Thyroid gland (tissue), 4 donors: Measurements from ENCODE around the gene MAP7D3. TPM values are rescaled to one million over a fixed set of nuclear protein-coding genes. Genes with fewer than 3 reads are reported as not detected.
"Not testable (repeated sequence)": the region's sequence is repeated elsewhere in the genome, so short reads cannot be mapped to it uniquely, and the experiment has no call there.

Experiments used
- DNase-seq, 2 donors: peaks; one replicate each; pipeline ENCODE4 v3.0.0-alpha.2; 2019
- H3K27ac ChIP-seq, 3 donors: fragments of 200-600 bp; sonication (generic); 1 replicate in 2 of 3; 2 replicates in 1 of 3; pipeline ENCODE4 v1.5.1; 2016 to 2019; ENCODE audit warnings: mild to moderate bottlenecking in 1 of 3, moderate library complexity in 1 of 3
- H3K27me3 ChIP-seq: fragments of 200-600 bp; sonication (generic); one replicate; pipeline ENCODE4 v1.5.1; 2019
- H3K36me3 ChIP-seq, 2 donors: fragments of 200-600 bp; sonication (generic); one replicate each; pipeline ENCODE4 v1.5.1; 2016 to 2019
- H3K4me1 ChIP-seq, 2 donors: fragments of 200-600 bp; sonication (generic); one replicate each; pipeline ENCODE4 v1.5.1; 2017 to 2019
- H3K4me3 ChIP-seq, 3 donors: fragments of 200-600 bp; sonication (generic); replicated peaks in 1 of 3; 1 replicate in 2 of 3; 2 replicates in 1 of 3; pipeline ENCODE4 v1.5.1; 2016; ENCODE audit warnings: mild to moderate bottlenecking in 1 of 3
- H3K9me3 ChIP-seq: fragments of 200-600 bp; sonication (generic); one replicate; pipeline ENCODE4 v1.5.1; 2017
- POLR2A ChIP-seq, 2 donors: fragments of 450-650 bp; IDR thresholded peaks; one replicate each; pipeline ENCODE4 v1.6.1; 2017; ENCODE audit warnings: antibody characterized with exemption in 2 of 2, mild to moderate bottlenecking in 2 of 2, moderate library complexity in 1 of 2
- WGBS, 2 donors: methylation state at CpG; one replicate each; pipeline ENCODE4 v1.1.5; 2017; 5-methylcytosine and 5-hydroxymethylcytosine counted together
- intact Hi-C: fragments of 100-400 bp; cut with DNase I; formaldehyde crosslinking; loops from one replicate; pipeline ENCODE4 v1.15.1; 2023
- total RNA-seq, 4 donors: library from RNA; depleted of rRNA; stranded (reverse); fragments of >200 nt; gene quantifications; one replicate each; pipeline ENCODE4 v1.2.3, GENCODE V29; 2016
- TF ChIP-seq, protein P1 (sequence below), 6 experiments: fragments of 200-600 bp in 3 of 6; fragments of 450-650 bp in 3 of 6; sonication (generic) in 3 of 6; IDR thresholded peaks; one replicate each; pipeline ENCODE4 v1.5.1; 2016 to 2019; ENCODE audit warnings: antibody characterized with exemption in 6 of 6, mild to moderate bottlenecking in 2 of 6, inconsistent platforms in 1 of 6, moderate library complexity in 1 of 6

MAP7D3 gene
- total RNA-seq, 4 donors from 2014 or later = 13.8 to 22.2 (median 14.6) TPM

DNA sequence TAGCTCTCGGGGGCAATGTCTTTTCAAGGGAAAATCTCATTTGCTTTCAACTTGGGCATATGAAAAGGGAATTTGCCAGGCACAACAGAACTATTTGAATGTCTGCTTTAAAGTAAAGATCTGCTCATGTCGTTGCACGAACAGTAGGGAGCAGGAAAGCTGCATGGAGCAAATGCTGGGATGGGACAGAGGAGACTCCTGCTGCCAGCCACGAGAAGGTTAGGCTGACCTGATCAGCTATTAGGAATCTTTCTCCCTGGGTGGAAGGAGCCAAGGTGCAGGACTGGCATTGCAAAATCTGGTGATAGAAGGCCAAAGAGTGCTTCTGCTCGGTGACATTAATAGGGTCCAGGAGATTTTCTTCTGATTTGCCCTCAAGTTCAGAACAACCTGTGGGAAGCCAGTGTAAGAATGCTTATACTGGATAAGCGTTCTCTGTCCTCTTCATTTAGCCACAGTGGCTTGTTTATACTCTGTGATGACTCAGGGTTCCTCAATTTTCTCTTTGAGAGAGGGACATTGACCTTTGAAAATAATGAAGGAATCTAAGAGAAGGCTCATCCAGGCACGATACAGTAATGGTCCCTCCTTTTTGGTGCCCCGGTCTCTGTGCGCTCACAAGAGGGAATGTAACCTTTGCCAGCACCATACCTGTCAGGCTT lies 80.9 kb downstream of the MAP7D3 start:
- H3K36me3 ChIP-seq = no peaks in the 10 kb centered on the region
- 57 to 64% methylated on average over 8 to 9 of the region's 9 CpGs for WGBS, 2 donors
- DNase-seq = peak; percentile 28 to 34
- H3K27me3 ChIP-seq = no peaks in the 10 kb centered on the region
- H3K4me3 ChIP-seq = no peak overlapping the region
- peaks cover 19 to 52% of the 10 kb centered on the region in 2 donors for H3K4me1 ChIP-seq
- no peaks in the 10 kb centered on the region for H3K9me3 ChIP-seq
- peak in 1 of 2 donors; percentile 5 for TF ChIP-seq POLR2A (IDR thresholded peaks at IDR 0.05)
- TF ChIP-seq, protein P1, sequence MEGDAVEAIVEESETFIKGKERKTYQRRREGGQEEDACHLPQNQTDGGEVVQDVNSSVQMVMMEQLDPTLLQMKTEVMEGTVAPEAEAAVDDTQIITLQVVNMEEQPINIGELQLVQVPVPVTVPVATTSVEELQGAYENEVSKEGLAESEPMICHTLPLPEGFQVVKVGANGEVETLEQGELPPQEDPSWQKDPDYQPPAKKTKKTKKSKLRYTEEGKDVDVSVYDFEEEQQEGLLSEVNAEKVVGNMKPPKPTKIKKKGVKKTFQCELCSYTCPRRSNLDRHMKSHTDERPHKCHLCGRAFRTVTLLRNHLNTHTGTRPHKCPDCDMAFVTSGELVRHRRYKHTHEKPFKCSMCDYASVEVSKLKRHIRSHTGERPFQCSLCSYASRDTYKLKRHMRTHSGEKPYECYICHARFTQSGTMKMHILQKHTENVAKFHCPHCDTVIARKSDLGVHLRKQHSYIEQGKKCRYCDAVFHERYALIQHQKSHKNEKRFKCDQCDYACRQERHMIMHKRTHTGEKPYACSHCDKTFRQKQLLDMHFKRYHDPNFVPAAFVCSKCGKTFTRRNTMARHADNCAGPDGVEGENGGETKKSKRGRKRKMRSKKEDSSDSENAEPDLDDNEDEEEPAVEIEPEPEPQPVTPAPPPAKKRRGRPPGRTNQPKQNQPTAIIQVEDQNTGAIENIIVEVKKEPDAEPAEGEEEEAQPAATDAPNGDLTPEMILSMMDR (IDR thresholded peaks at IDR 0.05) = peak in 4 of 6 experiments; percentile 13 to 39 (median 30)
- H3K27ac ChIP-seq = peak overlapping the region; percentile 81 to 87 (median 83)
- intact Hi-C loops = no loop called here

DNA sequence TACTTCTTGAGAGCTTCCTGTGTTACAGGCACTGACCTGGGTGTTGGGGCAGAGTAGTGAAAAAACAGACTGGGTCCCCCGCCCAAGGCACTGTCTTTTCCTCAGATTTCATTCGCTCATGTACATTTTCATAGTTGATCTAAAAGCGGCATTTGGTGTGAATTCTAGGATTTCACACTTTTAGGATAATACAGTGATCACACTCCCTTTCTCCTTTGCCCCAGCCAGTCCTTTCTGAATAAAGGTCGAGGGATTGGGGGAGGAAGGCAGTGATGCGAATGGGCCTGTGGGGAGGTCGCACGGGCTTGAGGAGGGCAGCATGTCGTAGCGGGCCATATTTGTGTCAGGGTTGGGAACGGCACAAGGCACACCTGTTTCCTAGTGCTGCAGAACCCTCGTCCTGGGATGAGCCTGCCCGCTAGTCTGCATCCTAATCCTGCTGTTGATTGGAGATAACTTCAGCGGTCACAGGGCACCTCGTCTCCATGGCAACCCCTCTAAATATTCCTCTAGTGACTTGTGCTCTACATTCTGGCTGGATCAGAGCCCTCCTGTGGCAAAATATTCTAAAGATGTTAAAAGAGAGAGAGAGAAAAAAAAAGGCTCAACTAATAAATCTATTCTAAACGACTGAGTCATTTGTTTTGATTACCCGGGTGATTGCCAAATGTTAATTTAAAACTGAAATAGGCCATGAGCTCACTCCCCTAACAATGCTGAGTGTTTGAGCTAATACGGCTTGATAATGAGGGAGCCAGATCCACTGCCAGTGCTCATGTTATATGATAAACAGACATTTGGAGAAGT lies 82.1 kb downstream of the MAP7D3 start:
- Histone ChIP-seq H3K27me3 (no peaks in the 10 kb centered on the region), H3K4me1 (peaks cover 14 to 42% of the 10 kb centered on the region in 2 donors), H3K27ac (peak overlapping the region; percentile 81 to 87 (median 83)), H3K4me3 (no peak overlapping the region), H3K36me3 (no peaks in the 10 kb centered on the region), H3K9me3 (no peaks in the 10 kb centered on the region)
- peak in 1 of 2 donors; percentile 30 for TF ChIP-seq POLR2A (IDR thresholded peaks at IDR 0.05)
- TF ChIP-seq, protein P1 (IDR thresholded peaks at IDR 0.05) = no peak
- peak; percentile 61 to 64 for DNase-seq
- intact Hi-C loops = no loop called here
- WGBS, 2 donors = 39 to 44% methylated on average over 10 to 17 of the region's 17 CpGs

DNA sequence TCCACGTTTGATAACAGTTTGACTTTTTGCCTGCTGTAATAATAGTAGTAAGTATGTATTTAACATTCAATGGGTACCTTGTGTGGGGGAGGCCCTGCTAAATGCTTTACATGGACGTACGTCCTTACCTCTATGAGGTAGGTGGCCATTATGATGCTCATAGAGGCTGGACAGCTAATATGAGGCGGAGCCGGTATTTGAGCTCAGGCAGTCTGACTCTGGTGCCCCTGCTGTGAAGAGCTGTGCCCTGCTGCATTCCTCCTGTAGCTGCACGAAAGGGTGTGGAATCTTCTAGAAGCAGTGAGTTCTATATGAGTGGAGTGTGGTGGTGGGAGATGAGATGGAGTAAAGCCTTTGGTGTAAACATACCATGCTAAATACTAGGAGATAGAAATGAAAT lies 83.2 kb downstream of the MAP7D3 start:
- Histone ChIP-seq H3K27ac (peak overlapping the region; percentile 81 to 87 (median 83)), H3K4me1 (peaks cover 14 to 38% of the 10 kb centered on the region in 2 donors)
- H3K4me3 ChIP-seq, H3K9me3 ChIP-seq, H3K36me3 ChIP-seq, intact Hi-C loops, H3K27me3 ChIP-seq, DNase-seq: not testable (repeated sequence)
- WGBS, 2 donors = 79 to 85% methylated on average over 4 to 6 of the region's 6 CpGs

DNA sequence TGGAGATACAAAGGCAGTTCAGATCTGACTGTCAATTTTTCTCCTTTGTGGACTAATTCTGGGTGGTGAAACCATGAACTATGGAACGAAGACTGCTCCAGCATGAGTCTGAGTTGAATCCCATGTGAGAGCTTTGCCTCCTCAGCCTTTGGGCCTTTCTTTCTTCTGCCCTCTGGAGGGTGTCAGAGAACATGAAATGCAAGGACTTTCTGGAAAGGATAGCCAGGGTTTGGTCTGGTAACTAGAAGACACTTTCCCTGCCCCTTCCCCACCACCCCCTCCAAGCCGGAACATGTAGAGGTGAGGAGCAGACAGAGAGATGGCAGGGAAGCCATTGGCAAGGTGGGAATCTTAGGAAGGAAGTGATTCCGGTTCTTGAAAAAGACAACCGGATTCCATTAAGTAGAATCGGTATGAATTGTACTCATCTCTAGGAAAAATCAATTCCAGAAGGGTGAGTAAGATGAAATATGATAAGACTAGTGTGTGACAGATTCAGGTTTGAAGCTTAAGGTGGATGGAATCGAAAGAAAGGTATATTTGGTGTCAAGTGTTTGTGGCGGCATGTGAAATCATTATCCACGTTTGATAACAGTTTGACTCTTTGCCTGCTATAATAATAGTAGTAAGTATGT lies 84.9 kb downstream of the MAP7D3 start:
- Histone ChIP-seq H3K36me3 (no peaks in the 10 kb centered on the region), H3K9me3 (no peaks in the 10 kb centered on the region), H3K27me3 (no peaks in the 10 kb centered on the region), H3K27ac (peak overlapping the region; percentile 32 to 61 (median 39)), H3K4me3 (no peak overlapping the region), H3K4me1 (peaks cover 14 to 37% of the 10 kb centered on the region in 2 donors)
- 75 to 78% methylated on average over 8 of the region's 8 CpGs for WGBS, 2 donors
- TF ChIP-seq, protein P1 (IDR thresholded peaks at IDR 0.05) = peak in 4 of 6 experiments; percentile 30 to 36 (median 32)
- TF ChIP-seq POLR2A (IDR thresholded peaks at IDR 0.05) = no peak
- intact Hi-C loops = no loop called here
- DNase-seq = no peak

DNA sequence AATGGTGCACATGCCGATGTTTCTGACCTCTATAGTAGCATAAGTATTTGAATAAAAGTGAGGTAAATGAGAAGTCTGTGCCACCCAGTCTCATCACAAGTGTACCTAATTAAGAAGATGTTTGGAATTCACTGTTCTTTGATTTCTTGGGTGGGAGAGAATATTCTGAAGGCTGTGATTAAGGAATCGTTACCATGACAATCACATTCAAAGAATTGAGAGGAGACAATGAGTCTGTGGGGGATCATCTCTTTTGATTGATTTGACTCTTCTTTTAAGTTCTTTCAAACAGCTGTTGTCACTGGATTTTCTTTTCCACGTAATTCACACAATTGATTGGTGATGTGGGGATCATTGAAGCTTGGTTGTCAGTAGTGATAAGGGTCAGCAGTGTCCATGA lies 85.8 kb downstream of the MAP7D3 start:
- H3K36me3 ChIP-seq = no peaks in the 10 kb centered on the region
- H3K4me1 ChIP-seq = peaks cover 14 to 27% of the 10 kb centered on the region in 2 donors
- intact Hi-C loops = no loop called here
- H3K4me3 ChIP-seq = no peak overlapping the region
- TF ChIP-seq POLR2A (IDR thresholded peaks at IDR 0.05) = no peak
- TF ChIP-seq, protein P1 (IDR thresholded peaks at IDR 0.05) = no peak
- no peaks in the 10 kb centered on the region for H3K9me3 ChIP-seq
- H3K27me3 ChIP-seq = no peaks in the 10 kb centered on the region
- peak overlapping the region in 2 of 3 donors; percentile 7 to 61 for H3K27ac ChIP-seq
- 56 to 61% methylated on average over 3 of the region's 3 CpGs for WGBS, 2 donors
- DNase-seq = no peak
